HuH-7.5 (cell line): ENCODE results near the gene CCDC148.

Experiments used
- DNase-seq: peaks from one replicate; pipeline ENCODE4 v3.0.0; 2011; ENCODE audit warnings: low spot score

CCDC148 gene

GRCh38 chr2:158456309-158457066 is at the start of gene CCDC148, which contains the start of gene PKP4:
TSS of gene CCDC148 (minus strand) at chr2:158456753. CDS start at chr2:158456439, 314 bp downstream.
TSS of gene PKP4 (plus strand) at chr2:158456952. CDS start at chr2:158533185, 76,233 bp downstream.
- DNase-seq = peak; percentile 90

- no peak for DNase-seq
These were observed 48.9 kb upstream of the CCDC148 start for GRCh38 chr2:158505448-158505934.

GRCh38 chr2:158504088-158504487 is 47.5 kb upstream of the CCDC148 start:
- no peak for DNase-seq

GRCh38 chr2:158502974-158503373 is 46.4 kb upstream of the CCDC148 start:
- DNase-seq = no peak

- DNase-seq = no peak
These were observed 44.7 kb upstream of the CCDC148 start for GRCh38 chr2:158501301-158501700.

- DNase-seq = no peak
These were observed 43.8 kb upstream of the CCDC148 start for GRCh38 chr2:158500333-158500732.

- DNase-seq = no peak
These were observed 42.8 kb upstream of the CCDC148 start for GRCh38 chr2:158499383-158499782.

- DNase-seq = no peak
These were observed 42.2 kb upstream of the CCDC148 start for GRCh38 chr2:158498749-158499136.

- no peak for DNase-seq
These were observed 41.6 kb upstream of the CCDC148 start for GRCh38 chr2:158498043-158498748.

- DNase-seq = no peak
These were observed 40.9 kb upstream of the CCDC148 start for GRCh38 chr2:158497486-158497885.

- DNase-seq = no peak
These were observed 40.4 kb upstream of the CCDC148 start for GRCh38 chr2:158496986-158497385.

GRCh38 chr2:158495175-158495574 is 38.6 kb upstream of the CCDC148 start:
- no peak for DNase-seq

GRCh38 chr2:158493458-158493857 is 36.9 kb upstream of the CCDC148 start:
- DNase-seq = no peak

- no peak for DNase-seq
These were observed 34.5 kb upstream of the CCDC148 start for GRCh38 chr2:158491072-158491471.

- no peak for DNase-seq
These were observed 33.0 kb upstream of the CCDC148 start for GRCh38 chr2:158489366-158490112.

GRCh38 chr2:158488442-158489216 is 32.1 kb upstream of the CCDC148 start:
- DNase-seq = no peak

- DNase-seq = no peak
These were observed 30.9 kb upstream of the CCDC148 start for GRCh38 chr2:158487419-158487818.

- no peak for DNase-seq
These were observed 30.4 kb upstream of the CCDC148 start for GRCh38 chr2:158486970-158487325.

GRCh38 chr2:158486150-158486969 is 29.8 kb upstream of the CCDC148 start:
- DNase-seq = no peak

- DNase-seq = no peak
These were observed 28.5 kb upstream of the CCDC148 start for GRCh38 chr2:158484892-158485556.
